Hematopoietic multipotent progenitor cell treated with erythropoietin and hydrocortisone succinate and interleukin-3 and kit ligand, for 6 days (in vitro differentiated cells): ENCODE results near the gene IKBKG.
"Not testable (repeated sequence)": the region's sequence is repeated elsewhere in the genome, so short reads cannot be mapped to it uniquely, and the experiment has no call there.

Experiments used
- DNase-seq: peaks from one replicate; pipeline ENCODE4 v3.0.0-alpha.2; 2015

The IKBKG gene

GRCh38 chrX:154547245-154548027, at the start of gene IKBKG:
IKBKG (plus strand) TSS chrX:154547620; CDS start chrX:154552003, 4,383 bp downstream.
- peak; percentile 91 for DNase-seq

DNA sequence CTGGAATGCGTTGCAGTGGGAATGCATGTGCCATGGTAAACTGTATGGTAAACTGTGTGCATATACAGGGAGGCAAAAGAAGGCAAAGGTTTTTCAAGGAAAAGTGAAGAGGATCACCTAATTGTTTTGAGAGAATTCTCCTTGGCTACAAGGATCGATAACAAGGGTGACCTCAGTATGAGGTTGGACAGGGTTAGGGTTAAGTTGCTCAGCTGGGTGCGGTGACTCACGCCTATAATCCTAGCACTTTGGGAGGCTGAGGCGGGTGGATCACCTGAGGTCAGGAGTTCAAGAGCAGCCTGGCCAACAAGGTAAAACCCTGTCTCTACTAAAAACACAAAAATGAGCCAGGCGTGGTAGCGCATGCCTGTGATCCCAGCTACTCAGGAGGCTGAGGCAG, 46.0 kb upstream of the IKBKG start:
- not testable (repeated sequence) for DNase-seq

GRCh38 chrX:154502098-154502497, 45.3 kb upstream of the IKBKG start:
- DNase-seq: no peak

DNA sequence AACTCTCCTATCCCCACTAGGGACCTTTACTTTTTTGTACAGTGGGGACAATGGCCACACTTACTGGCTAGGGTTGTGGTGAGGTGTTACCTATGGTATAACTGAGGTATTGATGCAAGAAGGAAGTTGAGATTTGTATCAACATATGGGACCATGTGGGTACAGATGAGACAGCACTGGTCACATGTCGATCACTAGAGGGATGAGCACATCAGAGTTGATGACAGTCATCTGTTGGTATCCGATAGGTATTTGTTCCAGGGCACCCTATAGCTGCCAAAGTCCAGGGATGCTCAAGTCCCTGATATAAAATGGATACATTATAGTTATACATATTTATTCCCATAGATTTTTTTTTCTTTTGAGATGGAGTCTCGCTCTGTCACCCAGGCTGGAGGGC, 44.4 kb upstream of the IKBKG start:
- no peak for DNase-seq

DNA sequence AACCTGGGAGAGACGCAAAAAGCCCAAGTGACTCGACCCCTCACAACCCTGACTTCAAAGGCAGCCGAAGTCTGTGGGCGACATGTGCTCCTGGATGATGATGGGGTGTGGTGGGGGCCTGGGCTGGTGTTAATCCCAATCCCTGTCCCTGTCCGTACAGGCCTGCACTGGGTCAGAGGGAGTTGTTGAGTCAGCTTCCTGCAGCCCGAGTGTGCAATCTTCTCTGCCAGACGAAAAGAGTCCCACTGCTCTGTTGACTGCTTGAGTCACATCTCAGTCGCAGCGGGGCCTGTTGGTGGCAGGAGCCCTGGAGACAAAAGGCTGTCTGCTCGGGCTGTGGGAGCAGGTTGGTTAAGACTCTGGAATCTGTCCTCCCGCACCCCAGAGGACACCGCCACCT, 41.7 kb upstream of the IKBKG start:
- DNase-seq: no peak

- DNase-seq: no peak
Observed at GRCh38 chrX:154506483-154507332, 40.7 kb upstream of the IKBKG start.

GRCh38 chrX:154507673-154508383, 39.6 kb upstream of the IKBKG start:
- no peak for DNase-seq

DNA sequence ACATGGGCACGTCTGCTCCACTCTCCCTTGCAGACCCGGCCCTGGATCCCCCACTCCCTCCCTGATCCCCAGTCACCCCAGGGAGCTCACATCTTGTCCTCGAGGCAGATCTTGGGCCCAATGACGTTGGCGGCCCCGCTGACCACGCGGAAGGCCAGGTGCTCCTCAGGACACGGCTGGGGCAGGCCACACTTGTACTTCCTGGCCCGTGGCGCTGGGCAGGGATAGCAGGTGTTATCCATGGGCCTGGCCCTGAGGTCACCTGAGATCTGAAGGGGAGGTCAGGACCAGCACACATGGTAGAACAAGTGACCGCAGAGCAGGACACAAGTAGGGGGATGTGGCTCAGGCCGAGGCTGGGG, 39.1 kb upstream of the IKBKG start:
- no peak for DNase-seq

GRCh38 chrX:154509455-154509854, 38.0 kb upstream of the IKBKG start:
- DNase-seq: no peak

GRCh38 chrX:154511761-154512160, 35.7 kb upstream of the IKBKG start:
- DNase-seq: no peak

DNA sequence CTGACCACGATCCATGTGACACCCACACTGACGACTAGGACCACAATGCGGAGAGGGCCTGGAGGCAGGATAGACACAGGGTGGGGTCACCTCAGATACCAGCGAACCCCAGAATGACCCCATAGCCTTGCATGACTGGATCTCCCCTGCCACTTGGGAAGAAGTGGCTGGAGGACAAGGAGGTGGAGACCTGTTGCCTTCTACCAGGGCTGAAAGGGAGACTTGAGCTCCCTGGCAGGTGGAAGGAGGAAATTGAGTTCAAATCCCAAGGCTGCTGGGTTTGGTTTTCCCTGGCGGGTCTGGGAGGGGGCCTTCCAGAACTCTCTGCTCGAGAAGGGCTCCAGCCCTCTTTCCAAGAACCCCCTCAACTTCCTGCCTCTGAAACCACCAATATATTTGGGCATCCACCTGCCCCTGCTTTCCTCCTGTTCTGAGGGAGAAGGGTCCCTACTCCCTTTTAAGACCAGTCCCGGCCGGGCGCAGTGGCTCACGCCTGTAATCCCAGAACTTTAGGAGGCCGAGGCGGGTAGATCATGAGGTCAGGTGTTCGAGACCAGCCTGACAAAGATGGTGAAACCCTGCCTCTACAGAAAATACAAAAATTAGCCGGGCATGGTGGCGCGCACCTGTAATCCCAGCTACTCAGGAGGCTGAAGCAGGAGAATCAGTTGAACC, 34.4 kb upstream of the IKBKG start:
- DNase-seq: no peak

GRCh38 chrX:154513716-154514115, 33.7 kb upstream of the IKBKG start:
- DNase-seq: no peak

DNA sequence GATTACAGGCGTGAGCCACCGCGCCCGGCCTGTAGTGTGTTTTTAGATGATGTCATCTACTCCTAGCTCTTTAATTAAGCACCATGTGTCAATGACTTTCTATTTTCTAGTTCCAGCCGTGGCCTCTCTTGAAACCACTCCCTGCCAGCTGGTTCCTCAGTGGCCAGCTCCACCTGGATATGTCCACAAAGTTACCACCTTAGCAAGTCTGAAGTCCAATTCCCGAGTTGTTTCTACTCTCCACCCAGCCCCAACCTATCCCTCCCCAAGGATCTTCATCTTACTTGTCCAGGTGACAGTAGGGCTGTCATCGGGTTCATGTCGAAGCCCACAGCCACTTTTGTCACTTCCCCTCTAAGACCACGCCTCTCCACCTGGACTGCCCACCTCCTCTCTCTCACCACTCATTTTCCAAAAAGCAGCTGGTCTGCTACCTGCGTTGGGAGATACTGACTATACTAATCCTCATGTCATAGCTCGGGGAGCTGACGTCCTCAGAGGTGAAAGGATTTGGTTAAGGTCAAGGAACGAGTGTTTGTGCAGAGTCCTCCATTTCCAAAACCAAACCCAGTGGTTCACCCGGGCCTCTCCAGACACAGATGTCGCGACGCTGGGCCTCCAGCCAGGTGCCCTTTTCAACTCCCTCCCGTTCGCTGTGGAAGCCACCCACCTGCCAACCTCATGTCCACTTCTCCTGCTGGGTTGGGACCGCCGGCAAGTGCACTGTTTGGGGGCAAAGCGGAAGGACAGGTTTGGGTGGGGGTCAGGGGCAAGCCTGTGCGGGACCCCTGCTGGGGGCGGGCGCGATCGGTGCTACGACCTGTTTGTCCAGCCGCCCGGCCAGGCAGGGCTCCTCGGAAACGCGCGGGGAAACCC, 32.1 kb upstream of the IKBKG start:
- DNase-seq: peak; percentile 47

DNA sequence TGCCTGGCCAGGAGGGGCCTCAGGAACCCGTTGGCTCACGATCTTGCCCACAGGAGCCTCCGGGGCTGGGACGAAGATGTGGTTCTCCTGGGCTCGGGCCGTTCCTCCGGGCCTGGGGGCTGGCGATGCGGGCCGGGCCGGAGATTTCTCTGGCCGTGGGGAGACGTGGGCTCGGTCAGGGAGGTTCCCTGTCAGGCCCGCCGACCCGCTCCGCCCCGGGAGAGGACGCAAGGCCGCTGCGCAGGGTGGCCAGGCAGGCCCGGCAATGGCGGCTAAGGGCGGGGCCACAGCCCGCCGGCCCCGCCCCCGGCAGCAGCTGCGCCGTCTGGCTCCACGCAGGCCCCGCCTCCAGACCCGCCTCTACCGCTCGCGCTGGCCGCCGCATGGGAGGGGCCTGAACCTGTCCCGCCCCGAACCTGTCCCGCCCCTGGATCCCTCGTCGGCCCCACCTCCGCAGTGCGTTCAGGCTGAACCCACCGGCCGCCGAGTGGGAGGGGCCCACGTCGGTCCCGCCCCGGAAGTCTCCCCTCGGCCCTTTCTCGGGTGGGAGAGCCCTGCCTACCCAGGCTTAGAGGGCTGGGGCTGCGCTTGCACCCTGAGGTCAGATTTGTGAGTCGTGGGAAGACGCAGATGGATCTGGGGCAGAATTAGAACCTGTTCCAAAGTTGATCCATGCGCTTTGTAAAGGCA, 31.3 kb upstream of the IKBKG start, which contains the start of gene FAM3A:
TSS of gene FAM3A (minus strand) at position 267 of the 690 bp plus-strand sequence. CDS start 460 bp downstream, outside the sequence.
- DNase-seq: peak; percentile 90

GRCh38 chrX:154516656-154517100, 30.7 kb upstream of the IKBKG start:
- DNase-seq: peak; percentile 51

DNA sequence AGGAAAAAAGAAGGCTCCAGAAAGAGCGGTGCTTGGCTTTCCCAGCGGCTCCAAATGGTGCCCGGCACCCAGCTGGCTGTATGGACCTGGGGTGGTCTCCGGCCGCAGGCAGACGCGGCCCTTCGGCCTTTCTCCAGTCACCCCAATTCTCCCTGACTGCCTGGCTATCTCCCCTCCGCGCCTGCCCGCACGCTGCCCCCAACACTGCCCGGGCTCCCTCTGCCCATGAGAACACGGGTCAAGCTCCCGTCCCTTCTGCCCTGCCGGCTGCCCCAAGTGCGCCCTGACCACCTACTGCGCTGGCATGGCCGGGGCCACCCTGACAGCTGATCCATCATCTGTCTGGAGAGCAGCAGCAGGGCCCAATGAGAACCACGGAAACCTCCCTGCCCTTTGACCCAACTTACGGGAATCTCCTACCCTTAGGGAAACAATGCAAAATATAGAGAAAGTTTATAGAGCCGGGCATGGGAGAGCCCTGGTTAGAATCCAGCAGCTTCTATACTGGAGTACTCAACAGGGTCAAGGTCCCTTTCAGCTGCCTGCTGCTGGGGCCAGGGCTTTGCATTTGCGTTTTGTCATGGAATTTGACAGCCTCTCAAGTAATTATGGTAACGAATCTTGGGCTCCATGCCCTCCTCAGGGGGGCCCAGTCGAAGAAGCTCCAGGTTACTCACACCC, 30.2 kb upstream of the IKBKG start:
- DNase-seq: no peak

GRCh38 chrX:154519389-154519788, 28.0 kb upstream of the IKBKG start:
- DNase-seq: peak; percentile 72

- no peak for DNase-seq
Observed at GRCh38 chrX:154525606-154526490, 21.6 kb upstream of the IKBKG start.
